H1 (cell line): ENCODE measurements around the gene GMPPA. TPM values are rescaled to one million over a fixed set of nuclear protein-coding genes. Genes with fewer than 3 reads are reported as not detected.

Source experiments
- CBX5 ChIP-seq: fragments of 300-800, 300-1000 bp; sonication (generic); IDR thresholded peaks from 2 replicates; pipeline ENCODE4 v1.7.1; 2016; ENCODE audit warnings: antibody characterized with exemption, low read length, low read depth
- CEBPB ChIP-seq: IDR thresholded peaks from 2 replicates; pipeline ENCODE4 v1.6.1; 2012; ENCODE audit warnings: low read depth, low read length
- CHD7 ChIP-seq: fragments of 300-600 bp; sonication (generic); IDR thresholded peaks from 2 replicates; pipeline ENCODE4 v1.7.1; 2012; ENCODE audit warnings: low read length, moderate library complexity, mild to moderate bottlenecking, inconsistent platforms; ENCODE audit not compliant: insufficient replicate concordance
- MAFK ChIP-seq: IDR thresholded peaks from 2 replicates; pipeline ENCODE4 v1.6.1; 2012; ENCODE audit warnings: low read depth, mild to moderate bottlenecking, improper control_type of control experiment, low read length
- POU5F1 ChIP-seq: IDR thresholded peaks from 2 replicates; pipeline ENCODE4 v1.6.1; 2011; ENCODE audit warnings: low read depth, mild to moderate bottlenecking, low read length, moderate library complexity
- SAP30 ChIP-seq: fragments of 300-600 bp; sonication (generic); IDR thresholded peaks from 2 replicates; pipeline ENCODE4 v1.7.1; 2012; ENCODE audit warnings: low read length, moderate library complexity, mild to moderate bottlenecking, inconsistent platforms; ENCODE audit not compliant: insufficient read depth, insufficient replicate concordance
- SIN3A ChIP-seq, 2 experiments: IDR thresholded peaks in 1 of 2; conservative IDR thresholded peaks in 1 of 2; 2 replicates each; pipeline ENCODE4 v1.6.1; 2011 to 2012; ENCODE audit warnings: low read length in 2 of 2, improper control_type of control experiment in 1 of 2, low read depth in 1 of 2, mild to moderate bottlenecking in 1 of 2
- SP1 ChIP-seq: IDR thresholded peaks from 2 replicates; pipeline ENCODE4 v1.6.1; 2011; ENCODE audit warnings: low read depth, low read length
- TBP ChIP-seq: IDR thresholded peaks from 2 replicates; pipeline ENCODE4 v1.6.1; 2011; ENCODE audit warnings: low read depth, low read length, improper control_type of control experiment
- polyA plus RNA-seq, 7 experiments: library from polyadenylated mRNA; depleted of rRNA in 3 of 7; stranded (reverse) in 5 of 7; unstranded in 2 of 7; fragments of >200 nt in 5 of 7; fragments of 200-250 nt in 2 of 7; gene quantifications; 1 replicate in 5 of 7; 2 replicates in 1 of 7; 4 replicates in 1 of 7; pipeline versions ENCODE4 v1.2.1 to v1.2.3, GENCODE V29; 2011 to 2013; ENCODE audit warnings: missing spikeins in 2 of 7, mixed read lengths in 2 of 7
- total RNA-seq: library from RNA; stranded (reverse); fragmentation: NEBNext Ultra II Directional; extraction: Animal tissue kit (Norgen Biotek cat#: 25700); gene quantifications from 2 replicates; pipeline ENCODE4 v1.2.1, GENCODE V29; 2021

The GMPPA gene
- total and polyA plus RNA-seq, 2 of the 8 experiments (the other 6 are each of a cell fraction or from before 2014, with no cell fraction given) = 34.3 to 98.8 TPM

GRCh38 chr2:219465659-219466561 lies 32.8 kb upstream of the GMPPA start (continued):
- TF ChIP-seq CHD7 (no peak), CEBPB (no peak), SAP30 (no peak), CBX5 (no peak), SIN3A (conservative IDR thresholded peaks at IDR 0.05 in 1 of 2, IDR thresholded peaks at IDR 0.05 in 1 of 2; ENCODE audit: low read depth in 1 of 2, low read length in 2 of 2) (no peak), POU5F1 (no peak), TBP (no peak), SP1 (no peak), MAFK (no peak)
